ENCODE data around the gene ELMOD3.

The ELMOD3 gene

DNA sequence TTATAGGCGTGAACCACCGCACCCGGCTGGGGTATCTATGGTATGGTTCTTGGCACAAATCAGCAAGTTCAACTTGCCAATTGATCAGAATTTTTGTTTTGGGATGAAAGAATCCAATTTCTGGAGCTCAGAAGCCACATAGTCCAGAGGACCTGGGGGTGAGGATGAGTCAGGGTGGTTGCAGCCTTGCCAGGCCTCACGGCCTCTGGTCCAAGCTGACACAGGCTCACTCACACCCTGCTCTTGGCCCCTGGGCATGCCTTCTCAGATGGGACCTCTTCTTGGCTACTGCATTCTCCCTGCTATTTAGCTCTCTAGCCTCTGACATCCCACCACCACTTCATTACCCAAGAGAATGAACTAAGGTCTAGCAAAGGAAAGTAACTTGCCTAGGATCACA lies 39.3 kb downstream of the ELMOD3 start:
- H3K4me3 ChIP-seq (ENCODE audit: low read length) = no peak overlapping the region
- DNase-seq (ENCODE audit: low read depth) = no peak
- TF ChIP-seq, protein P1, sequence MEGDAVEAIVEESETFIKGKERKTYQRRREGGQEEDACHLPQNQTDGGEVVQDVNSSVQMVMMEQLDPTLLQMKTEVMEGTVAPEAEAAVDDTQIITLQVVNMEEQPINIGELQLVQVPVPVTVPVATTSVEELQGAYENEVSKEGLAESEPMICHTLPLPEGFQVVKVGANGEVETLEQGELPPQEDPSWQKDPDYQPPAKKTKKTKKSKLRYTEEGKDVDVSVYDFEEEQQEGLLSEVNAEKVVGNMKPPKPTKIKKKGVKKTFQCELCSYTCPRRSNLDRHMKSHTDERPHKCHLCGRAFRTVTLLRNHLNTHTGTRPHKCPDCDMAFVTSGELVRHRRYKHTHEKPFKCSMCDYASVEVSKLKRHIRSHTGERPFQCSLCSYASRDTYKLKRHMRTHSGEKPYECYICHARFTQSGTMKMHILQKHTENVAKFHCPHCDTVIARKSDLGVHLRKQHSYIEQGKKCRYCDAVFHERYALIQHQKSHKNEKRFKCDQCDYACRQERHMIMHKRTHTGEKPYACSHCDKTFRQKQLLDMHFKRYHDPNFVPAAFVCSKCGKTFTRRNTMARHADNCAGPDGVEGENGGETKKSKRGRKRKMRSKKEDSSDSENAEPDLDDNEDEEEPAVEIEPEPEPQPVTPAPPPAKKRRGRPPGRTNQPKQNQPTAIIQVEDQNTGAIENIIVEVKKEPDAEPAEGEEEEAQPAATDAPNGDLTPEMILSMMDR (conservative IDR thresholded peaks at IDR 0.05; ENCODE audit: low read depth, low read length) = no peak

DNA sequence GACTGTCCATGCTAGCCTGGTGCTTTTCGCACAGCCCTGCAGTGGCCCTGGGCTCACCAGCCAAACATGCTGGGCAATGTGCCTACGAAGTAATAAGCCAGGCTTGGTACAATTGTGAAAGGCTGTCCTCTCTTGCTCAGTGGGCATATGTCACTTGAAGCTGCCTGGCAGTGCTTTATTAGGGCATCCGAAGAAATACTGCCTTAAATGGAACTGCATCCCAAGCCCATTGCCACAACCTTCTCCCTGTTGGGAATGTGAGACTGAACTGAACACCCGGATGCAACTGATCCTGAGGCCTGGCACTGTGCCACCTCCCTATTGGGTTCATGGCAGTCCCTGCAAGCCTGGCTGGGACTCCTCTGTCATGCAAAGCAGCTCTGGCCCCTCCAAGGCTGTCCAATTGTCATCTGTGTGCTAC lies 39.7 kb downstream of the ELMOD3 start:
- TF ChIP-seq, protein P1 (conservative IDR thresholded peaks at IDR 0.05; ENCODE audit: low read depth, low read length) = no peak
- no peak for DNase-seq (ENCODE audit: low read depth)
- no peak overlapping the region for H3K4me3 ChIP-seq (ENCODE audit: low read length)

GRCh38 chr2:85394976-85395375 lies 40.4 kb downstream of the ELMOD3 start:
- no peak for DNase-seq (ENCODE audit: low read depth)
- H3K4me3 ChIP-seq (ENCODE audit: low read length) = no peak overlapping the region
- TF ChIP-seq, protein P1 (conservative IDR thresholded peaks at IDR 0.05; ENCODE audit: low read depth, low read length) = no peak

- no peak for DNase-seq (ENCODE audit: low read depth)
- no peak overlapping the region for H3K4me3 ChIP-seq (ENCODE audit: low read length)
- TF ChIP-seq, protein P1 (conservative IDR thresholded peaks at IDR 0.05; ENCODE audit: low read depth, low read length) = no peak
Observed at GRCh38 chr2:85395912-85396475, 41.4 kb downstream of the ELMOD3 start.

- TF ChIP-seq, protein P1 (conservative IDR thresholded peaks at IDR 0.05; ENCODE audit: low read depth, low read length) = no peak
- DNase-seq (ENCODE audit: low read depth) = no peak
- no peak overlapping the region for H3K4me3 ChIP-seq (ENCODE audit: low read length)
Observed at GRCh38 chr2:85396531-85397470, 42.2 kb downstream of the ELMOD3 start.

DNA sequence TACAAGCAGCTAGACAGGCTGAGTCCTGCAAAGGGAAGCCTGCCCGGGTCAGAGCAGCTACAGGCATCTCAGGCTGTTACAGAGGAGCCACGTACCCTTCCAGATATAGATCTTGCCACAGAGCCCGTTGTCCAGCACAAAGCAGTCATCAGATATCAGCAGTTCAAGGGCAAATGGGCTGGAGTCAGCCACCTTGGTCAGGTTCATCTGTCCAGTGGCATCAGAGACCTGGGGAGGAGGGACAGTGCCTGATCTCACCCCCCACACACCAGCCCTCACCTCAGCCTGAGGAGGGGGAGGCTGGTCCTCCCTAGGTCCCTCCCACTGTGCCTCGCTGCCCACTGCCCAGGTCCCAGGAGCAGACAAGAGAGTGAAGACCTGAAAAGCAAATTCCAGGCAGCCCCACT lies 43.4 kb downstream of the ELMOD3 start:
- no peak overlapping the region for H3K4me3 ChIP-seq (ENCODE audit: low read length)
- TF ChIP-seq, protein P1 (conservative IDR thresholded peaks at IDR 0.05; ENCODE audit: low read depth, low read length) = no peak
- DNase-seq (ENCODE audit: low read depth) = no peak

Data from retinal pigment epithelial cell (primary cell).